Measurements from ENCODE around the gene EPHB2. TPM values are rescaled to one million over a fixed set of nuclear protein-coding genes. Genes with fewer than 3 reads are reported as not detected.

EPHB2 gene
- total and polyA plus RNA-seq, 2 of the 13 experiments (the other 11 are each of a cell fraction or from before 2014, with no cell fraction given), result 0.03 to 0.11 TPM

DNA sequence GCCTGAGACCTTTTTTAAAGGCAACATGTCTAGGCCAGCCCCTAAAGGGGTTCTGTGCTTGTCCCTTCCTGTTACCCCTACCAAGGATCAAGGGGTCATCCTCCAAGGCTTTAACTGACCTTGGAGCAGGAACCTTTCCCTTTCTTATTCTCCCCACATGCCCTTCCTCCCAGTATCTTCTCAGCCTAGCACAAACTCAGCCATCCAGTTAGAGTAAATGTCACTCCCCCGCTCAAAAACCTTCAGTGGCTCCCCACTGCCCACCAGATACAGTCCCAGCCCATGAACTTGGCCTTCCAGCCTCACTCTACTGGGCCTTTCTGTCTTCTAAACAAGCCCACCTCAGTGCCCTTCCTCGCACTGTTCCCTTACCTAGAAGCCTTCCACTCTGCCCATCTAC is 48.8 kb upstream of the EPHB2 start:
- Histone ChIP-seq H4K20me1 (ENCODE audit: insufficient read depth, low read length) (no peaks in the 10 kb centered on the region), H3K4me2 (ENCODE audit: low read depth, low read length) (no peak overlapping the region), H3K36me3 (replicated peaks in 1 of 2; ENCODE audit: control insufficient read depth in 1 of 2, insufficient read depth in 2 of 2, low read length in 2 of 2) (no peaks in the 10 kb centered on the region), H3K9me3 (ENCODE audit: low read length) (no peaks in the 10 kb centered on the region), H3K9ac (ENCODE audit: insufficient read depth, low read depth, low read length) (no peak overlapping the region), H2AFZ (ENCODE audit: low read length) (no peak overlapping the region), H3K4me3 (replicated peaks in 1 of 3; ENCODE audit: insufficient read depth in 1 of 3, low read depth in 2 of 3, low read length in 3 of 3) (no peak overlapping the region), H3K79me2 (ENCODE audit: insufficient read depth, low read length) (no peaks in the 10 kb centered on the region), H3K27ac (ENCODE audit: extremely low read length, insufficient read depth, low read length) (no peak overlapping the region), H3K27me3 (ENCODE audit: control insufficient read depth in 1 of 2, insufficient read depth in 2 of 2, low read length in 2 of 2) (no peaks in the 10 kb centered on the region; a peak in 3 of 5 replicates), H3K4me1 (ENCODE audit: insufficient read depth, low read length) (no peaks in the 10 kb centered on the region)
- no TSS peak for BruUV-seq (replicated peaks)
- intact Hi-C loops (cut with micrococcal nuclease; ENCODE audit: unreplicated experiment), result no loop called here
- ChIA-PET CTCF (ENCODE audit: low intra/inter-chr PET ratio, low total read pairs) (no interaction called here), POLR2A (no interaction called here)
- in situ Hi-C loops (cut with HindIII; ENCODE audit: extremely low pct_ligation_motif_present, low pct_unique_long_range_greater_than_20kb), result no loop called here
- no peak for DNase-seq (ENCODE audit: low spot score)
- TF ChIP-seq RBM39 (IDR thresholded peaks at IDR 0.05; ENCODE audit: low read depth, low read length, poor library complexity, severe bottlenecking) (no peak), RAD21 (CRISPR knock-in tag; IDR thresholded peaks at IDR 0.05) (no peak), ZNF343 (CRISPR knock-in tag; IDR thresholded peaks at IDR 0.05) (no peak), ZNF775 (CRISPR knock-in tag; IDR thresholded peaks at IDR 0.05; ENCODE audit: borderline replicate concordance) (no peak), ZNF605 (CRISPR knock-in tag; IDR thresholded peaks at IDR 0.05) (no peak), POGZ (CRISPR knock-in tag; IDR thresholded peaks at IDR 0.05) (no peak), NFIC (IDR thresholded peaks at IDR 0.05; ENCODE audit: low read length) (no peak), RXRB (CRISPR knock-in tag; IDR thresholded peaks at IDR 0.05; ENCODE audit: borderline replicate concordance) (no peak), ZNF782 (CRISPR knock-in tag; IDR thresholded peaks at IDR 0.05; ENCODE audit: borderline replicate concordance) (no peak), ZNF44 (CRISPR knock-in tag; IDR thresholded peaks at IDR 0.05) (no peak)
- TF ChIP-seq, protein P1, sequence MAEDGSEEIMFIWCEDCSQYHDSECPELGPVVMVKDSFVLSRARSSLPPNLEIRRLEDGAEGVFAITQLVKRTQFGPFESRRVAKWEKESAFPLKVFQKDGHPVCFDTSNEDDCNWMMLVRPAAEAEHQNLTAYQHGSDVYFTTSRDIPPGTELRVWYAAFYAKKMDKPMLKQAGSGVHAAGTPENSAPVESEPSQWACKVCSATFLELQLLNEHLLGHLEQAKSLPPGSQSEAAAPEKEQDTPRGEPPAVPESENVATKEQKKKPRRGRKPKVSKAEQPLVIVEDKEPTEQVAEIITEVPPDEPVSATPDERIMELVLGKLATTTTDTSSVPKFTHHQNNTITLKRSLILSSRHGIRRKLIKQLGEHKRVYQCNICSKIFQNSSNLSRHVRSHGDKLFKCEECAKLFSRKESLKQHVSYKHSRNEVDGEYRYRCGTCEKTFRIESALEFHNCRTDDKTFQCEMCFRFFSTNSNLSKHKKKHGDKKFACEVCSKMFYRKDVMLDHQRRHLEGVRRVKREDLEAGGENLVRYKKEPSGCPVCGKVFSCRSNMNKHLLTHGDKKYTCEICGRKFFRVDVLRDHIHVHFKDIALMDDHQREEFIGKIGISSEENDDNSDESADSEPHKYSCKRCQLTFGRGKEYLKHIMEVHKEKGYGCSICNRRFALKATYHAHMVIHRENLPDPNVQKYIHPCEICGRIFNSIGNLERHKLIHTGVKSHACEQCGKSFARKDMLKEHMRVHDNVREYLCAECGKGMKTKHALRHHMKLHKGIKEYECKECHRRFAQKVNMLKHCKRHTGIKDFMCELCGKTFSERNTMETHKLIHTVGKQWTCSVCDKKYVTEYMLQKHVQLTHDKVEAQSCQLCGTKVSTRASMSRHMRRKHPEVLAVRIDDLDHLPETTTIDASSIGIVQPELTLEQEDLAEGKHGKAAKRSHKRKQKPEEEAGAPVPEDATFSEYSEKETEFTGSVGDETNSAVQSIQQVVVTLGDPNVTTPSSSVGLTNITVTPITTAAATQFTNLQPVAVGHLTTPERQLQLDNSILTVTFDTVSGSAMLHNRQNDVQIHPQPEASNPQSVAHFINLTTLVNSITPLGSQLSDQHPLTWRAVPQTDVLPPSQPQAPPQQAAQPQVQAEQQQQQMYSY (CRISPR knock-in tag; IDR thresholded peaks at IDR 0.05), result no peak
- TF ChIP-seq, protein P2, sequence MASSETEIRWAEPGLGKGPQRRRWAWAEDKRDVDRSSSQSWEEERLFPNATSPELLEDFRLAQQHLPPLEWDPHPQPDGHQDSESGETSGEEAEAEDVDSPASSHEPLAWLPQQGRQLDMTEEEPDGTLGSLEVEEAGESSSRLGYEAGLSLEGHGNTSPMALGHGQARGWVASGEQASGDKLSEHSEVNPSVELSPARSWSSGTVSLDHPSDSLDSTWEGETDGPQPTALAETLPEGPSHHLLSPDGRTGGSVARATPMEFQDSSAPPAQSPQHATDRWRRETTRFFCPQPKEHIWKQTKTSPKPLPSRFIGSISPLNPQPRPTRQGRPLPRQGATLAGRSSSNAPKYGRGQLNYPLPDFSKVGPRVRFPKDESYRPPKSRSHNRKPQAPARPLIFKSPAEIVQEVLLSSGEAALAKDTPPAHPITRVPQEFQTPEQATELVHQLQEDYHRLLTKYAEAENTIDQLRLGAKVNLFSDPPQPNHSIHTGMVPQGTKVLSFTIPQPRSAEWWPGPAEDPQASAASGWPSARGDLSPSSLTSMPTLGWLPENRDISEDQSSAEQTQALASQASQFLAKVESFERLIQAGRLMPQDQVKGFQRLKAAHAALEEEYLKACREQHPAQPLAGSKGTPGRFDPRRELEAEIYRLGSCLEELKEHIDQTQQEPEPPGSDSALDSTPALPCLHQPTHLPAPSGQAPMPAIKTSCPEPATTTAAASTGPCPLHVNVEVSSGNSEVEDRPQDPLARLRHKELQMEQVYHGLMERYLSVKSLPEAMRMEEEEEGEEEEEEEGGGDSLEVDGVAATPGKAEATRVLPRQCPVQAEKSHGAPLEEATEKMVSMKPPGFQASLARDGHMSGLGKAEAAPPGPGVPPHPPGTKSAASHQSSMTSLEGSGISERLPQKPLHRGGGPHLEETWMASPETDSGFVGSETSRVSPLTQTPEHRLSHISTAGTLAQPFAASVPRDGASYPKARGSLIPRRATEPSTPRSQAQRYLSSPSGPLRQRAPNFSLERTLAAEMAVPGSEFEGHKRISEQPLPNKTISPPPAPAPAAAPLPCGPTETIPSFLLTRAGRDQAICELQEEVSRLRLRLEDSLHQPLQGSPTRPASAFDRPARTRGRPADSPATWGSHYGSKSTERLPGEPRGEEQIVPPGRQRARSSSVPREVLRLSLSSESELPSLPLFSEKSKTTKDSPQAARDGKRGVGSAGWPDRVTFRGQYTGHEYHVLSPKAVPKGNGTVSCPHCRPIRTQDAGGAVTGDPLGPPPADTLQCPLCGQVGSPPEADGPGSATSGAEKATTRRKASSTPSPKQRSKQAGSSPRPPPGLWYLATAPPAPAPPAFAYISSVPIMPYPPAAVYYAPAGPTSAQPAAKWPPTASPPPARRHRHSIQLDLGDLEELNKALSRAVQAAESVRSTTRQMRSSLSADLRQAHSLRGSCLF (CRISPR knock-in tag; IDR thresholded peaks at IDR 0.05; ENCODE audit: borderline replicate concordance), result no peak
- TF ChIP-seq, protein P3, sequence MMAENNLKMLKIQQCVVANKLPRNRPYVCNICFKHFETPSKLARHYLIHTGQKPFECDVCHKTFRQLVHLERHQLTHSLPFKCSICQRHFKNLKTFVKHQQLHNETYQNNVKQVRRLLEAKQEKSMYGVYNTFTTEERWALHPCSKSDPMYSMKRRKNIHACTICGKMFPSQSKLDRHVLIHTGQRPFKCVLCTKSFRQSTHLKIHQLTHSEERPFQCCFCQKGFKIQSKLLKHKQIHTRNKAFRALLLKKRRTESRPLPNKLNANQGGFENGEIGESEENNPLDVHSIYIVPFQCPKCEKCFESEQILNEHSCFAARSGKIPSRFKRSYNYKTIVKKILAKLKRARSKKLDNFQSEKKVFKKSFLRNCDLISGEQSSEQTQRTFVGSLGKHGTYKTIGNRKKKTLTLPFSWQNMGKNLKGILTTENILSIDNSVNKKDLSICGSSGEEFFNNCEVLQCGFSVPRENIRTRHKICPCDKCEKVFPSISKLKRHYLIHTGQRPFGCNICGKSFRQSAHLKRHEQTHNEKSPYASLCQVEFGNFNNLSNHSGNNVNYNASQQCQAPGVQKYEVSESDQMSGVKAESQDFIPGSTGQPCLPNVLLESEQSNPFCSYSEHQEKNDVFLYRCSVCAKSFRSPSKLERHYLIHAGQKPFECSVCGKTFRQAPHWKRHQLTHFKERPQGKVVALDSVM (CRISPR knock-in tag; IDR thresholded peaks at IDR 0.05), result no peak
- FAIRE-seq, result no peak
- no peak for ATAC-seq
- WGBS (ENCODE audit: low lambda C conversion rate), result 25% methylated on average over 2 of the region's 2 CpGs

Data from HepG2 (cell line).